HS-5 (cell line): ENCODE measurements around the gene BRD7.

Experiments
- DNase-seq: peaks from one replicate; pipeline ENCODE4 v3.0.0-alpha.2; 2012; ENCODE audit warnings: low read depth

BRD7 gene

DNA sequence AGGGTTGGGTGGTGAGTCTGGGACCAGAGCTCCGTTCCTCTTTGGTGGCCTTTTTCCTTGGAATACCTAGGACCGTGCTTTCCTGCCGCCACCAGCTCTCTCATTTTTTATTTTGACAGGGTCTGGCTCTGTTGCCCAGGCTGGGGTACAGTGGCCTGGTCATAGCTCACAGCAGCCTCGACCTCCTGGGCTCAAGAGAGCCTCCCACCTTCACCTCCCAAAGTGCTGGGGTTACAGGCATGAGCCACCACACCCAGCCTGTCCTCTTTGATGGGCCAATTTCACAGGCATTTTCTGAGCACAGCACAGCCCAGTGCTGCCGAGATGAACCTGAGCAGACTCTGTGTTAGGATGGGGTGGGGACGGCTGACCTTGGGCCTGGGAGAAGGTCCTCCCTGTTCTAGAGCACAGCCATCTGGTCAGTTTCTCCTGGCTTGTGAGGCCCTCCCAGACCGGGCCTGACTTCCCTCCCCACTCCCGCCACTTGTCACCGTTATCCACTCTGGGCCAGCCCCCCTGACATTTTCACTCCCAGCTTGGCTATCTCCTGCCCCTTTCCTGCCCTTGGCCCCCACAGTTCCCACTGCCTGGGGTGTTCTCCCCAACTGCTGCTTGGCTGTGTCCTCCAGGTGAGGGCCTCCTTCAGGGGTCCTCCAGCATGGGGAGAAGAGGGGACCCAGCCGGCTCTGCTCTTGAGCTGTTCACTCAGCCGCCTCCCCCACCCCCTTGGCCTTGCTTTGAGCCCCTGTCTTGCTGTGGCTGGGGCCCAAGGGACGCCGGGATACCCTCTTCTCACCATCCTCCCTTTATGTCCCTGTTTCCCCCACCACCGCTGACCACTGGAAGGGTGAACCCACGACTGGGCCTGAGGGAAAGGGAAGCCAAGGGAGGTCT, 97.4 kb downstream of the BRD7 start:
- no peak for DNase-seq

DNA sequence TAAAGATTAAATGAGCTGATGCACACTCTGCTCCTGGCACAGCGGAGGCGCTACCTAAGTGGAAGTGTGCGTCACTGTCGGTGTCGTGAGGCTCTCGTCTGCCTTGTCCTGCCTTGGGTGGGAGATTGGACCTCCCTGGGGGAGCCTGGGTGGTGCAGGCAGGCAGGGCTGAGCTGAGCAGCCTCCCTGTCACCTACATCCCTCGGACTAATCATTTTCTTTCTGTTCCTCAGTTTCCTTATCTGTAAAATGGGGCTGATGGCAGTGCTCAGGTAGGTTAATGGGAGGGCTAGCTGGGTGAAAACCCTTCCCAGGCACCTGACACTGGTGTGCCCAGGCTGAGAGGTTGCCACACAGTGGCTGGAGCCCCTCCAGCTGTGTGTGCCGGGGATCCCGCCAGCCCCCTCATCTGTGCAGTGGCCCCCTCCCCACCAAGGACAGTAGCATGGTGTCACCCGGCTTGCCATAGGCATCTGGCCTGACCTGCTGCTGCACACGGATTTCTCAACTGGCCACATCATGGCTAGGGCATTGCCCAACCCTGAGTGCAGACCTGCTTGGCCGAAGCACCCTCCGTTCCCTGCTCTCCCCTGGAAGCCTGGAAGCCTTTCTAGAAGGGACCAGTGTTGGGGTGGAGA, 98.2 kb downstream of the BRD7 start:
- DNase-seq: no peak

DNA sequence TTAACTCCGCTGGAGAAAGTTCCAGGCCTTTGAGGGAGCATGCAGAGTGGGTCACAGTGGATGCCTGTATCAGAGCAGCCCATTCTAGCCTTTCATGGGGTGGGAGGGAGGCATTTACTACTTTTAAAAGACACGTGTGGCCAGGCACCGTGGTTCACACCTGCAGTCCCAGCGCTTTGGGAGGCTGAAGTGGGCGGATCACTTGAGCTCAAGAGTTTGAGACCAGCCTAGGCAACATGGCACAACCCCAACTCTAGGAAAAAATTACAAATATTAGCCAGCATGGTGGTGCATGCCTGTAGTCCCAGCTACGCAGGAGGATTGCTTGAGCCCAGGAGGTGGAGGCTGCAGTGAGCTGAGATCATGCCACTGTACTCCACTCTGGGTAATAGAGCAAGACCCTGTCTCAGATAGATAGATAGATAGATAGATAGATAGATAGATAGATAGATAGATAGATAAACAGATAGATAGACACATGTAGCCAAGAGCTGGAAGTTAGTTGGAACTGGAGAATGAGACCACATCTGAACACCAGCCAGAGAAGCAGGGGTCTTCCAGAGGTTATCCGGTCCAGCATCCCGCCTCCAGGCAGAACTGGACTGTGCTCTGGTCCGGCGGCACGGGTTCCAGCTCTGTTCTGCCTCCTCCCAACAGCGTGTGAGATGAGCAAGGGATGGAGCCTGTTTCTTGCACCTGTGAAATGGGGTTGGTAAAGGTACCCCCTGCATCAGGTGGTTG, 98.8 kb downstream of the BRD7 start:
- DNase-seq: no peak

DNA sequence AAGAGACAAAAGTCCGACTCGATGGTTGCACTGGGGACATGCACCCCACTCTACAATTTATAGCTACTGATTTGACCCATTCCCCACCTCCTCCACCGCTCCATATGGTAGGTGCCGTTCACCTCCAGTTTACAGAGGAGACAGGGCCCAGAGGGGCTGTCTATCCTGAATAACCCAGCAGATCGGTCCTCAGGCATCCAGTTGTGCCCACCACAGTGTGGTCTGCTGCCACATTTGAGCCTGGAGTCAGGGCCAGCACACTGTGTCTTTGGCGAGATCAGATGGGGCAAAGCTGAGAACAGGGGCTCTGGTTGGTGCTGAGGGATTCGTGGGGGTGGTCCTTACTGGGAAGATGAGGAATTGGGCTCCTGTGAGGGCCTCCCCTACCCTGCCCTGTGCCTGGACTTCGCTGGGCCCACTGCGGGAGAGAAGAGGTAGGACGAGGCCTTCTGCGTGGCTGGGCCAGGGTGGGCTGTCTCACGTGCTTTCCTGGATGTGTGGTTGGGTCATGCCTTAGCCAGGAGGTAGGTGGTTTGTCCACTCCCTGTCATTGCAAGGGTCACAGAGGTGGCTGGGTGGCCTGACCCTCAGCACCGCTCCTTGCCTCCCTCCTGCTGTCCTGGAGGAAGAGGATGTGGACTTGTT, 99.6 kb downstream of the BRD7 start:
- DNase-seq: no peak

DNA sequence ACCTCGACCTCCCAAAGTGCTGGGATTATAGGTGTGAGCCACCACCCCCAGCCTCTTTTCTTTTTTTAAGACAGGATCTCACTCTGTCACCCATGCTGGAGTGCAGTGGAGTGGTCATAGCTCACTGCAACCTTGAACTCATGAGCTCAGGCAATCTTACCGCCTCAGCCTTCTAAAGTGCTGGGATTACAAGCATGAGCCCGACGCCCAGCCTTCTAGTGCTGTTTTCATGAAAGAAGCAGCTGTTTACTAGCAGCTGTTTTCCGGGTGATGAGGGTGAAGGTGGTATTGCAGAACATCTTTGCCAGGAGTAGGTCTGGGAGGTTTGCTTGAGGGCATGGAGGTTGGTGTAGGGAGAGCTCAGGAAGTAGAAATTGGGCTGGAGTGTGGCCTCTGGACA, 100.4 kb downstream of the BRD7 start:
- DNase-seq: no peak

DNA sequence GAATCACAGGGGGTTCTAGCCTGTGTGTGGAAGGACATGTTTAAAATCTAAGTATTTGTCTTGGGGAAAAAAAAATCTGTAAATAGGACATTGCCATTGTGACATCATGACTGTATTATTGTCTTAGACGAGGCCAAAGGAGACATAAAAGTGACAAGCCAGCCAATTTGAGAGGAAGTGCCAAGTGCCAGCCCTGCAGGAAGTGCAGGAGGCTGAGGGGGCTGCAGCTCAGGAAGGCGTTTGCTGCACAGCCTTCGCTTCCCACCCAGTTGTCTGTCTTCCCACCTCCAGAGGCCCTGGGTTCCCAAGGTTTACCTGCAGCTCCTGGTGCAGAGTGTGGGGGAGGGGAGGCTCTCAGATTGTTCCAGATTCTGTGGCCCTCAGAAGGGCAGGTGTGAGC, 101.1 kb downstream of the BRD7 start:
- no peak for DNase-seq

DNA sequence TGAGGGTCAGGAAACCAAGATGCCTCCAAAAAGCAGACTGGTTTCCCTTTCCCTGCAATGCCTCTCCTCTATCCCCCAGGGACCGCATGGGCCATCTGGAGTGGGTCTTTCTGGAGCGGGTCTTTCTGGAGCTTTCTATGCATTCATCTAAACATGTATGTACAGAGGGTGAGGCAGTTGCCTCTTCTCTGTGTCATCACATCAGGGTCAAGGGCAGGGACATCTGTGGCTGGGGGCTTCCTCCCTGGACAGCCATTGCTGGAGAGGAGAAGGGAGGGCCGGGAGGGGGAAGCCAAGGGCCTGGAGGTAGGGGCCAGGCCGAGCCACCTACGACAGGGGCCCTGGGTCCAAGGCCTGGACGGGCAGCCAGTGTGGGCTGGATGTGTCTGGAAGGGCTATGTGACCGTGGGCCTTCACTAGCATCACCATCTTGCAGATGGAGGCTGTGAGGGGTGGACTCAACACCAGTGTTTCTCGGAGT, 101.6 kb downstream of the BRD7 start:
- DNase-seq: no peak

DNA sequence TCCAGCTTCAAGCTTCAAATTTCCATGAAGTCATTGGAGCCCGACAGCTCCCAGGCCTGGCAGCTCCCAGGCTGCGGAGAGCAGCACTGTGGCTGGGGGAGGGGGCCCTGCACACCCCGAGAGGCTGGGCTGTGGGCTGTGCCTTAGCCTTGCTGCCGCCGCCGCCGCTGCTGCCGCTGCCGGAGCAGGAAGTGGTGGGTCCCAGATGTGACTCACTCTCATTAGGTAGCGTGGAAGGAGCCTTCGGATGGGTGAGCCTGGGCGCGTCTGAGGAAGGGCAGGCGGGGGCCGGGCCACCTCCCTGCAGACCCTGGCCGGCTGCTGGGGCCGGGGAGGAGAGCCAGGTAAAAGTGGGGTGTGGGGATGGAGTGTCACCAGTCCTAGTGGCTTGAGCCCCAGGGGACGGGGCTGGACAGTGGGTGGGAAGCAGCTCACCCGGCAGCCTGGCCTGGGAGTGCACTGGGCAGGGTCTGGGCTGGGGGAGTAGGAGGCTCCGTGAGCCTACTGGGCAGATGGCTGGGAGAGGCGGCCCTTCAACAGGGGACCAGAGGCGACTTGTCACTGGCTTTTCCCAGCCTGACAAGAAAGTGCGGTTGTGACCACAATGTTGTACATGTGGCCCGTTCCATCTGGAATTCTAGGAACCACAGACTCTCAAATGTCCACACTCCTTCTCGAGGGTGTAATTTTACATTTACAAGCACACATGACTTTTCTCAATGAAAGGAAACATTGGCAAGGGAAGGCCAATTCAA, 102.3 kb downstream of the BRD7 start, which contains the start of gene ADCY7:
ADCY7 (plus strand) TSS at position 215 of the 755 bp plus-strand sequence. CDS start 21,629 bp downstream, outside the sequence.
- no peak for DNase-seq
